HTR-8/SVneo (cell line): Measurements from ENCODE around the gene PINK1.

Experiments used
- DNase-seq: peaks from one replicate; pipeline ENCODE4 v3.0.0; 2011; ENCODE audit warnings: low spot score, mixed read lengths; ENCODE audit not compliant: insufficient read length
- FAIRE-seq: peaks from 2 replicates; lab custom pipeline; 2011; peaks lifted over from hg19 to GRCh38; lab: Jason Lieb, UNC

The PINK1 gene

DNA sequence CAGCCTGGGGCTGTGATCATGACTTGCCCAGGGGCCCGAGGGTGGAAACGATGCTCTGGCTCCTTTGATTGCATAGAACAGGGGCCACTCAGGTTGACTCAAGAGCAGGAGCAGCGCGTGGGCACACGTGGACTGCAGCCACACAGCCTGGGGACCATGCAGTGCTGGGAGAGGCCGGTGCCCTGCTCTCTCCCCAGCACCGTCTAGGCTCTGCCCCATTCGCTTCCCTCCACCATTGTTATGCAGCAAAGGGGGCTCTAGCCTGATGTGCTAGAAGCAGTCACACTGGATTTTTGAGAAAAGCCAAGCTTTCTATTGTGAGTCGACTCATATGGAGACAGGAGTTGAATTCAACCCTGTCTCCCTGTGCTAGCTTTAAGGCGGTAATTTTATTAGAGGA is 8.7 kb downstream of the PINK1 start:
- DNase-seq: no peak
- FAIRE-seq: no peak

- FAIRE-seq: no peak
These were observed 9.8 kb downstream of the PINK1 start for GRCh38 chr1:20643080-20643479.

DNA sequence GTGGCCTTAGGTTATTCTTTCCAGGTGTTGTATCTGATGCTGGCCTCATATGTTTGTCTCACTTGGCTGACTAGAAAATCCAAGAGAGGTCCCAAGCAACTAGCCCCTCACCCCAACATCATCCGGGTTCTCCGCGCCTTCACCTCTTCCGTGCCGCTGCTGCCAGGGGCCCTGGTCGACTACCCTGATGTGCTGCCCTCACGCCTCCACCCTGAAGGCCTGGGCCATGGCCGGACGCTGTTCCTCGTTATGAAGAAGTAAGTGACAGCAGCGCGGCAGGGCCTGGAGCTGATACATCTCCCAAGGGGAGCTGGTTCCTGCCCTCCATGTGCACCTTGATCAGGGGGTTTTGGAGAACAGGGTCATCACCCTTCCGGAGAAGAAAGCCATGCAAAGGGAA is 11.2 kb downstream of the PINK1 start:
- no peak for DNase-seq
- FAIRE-seq: no peak

More at GRCh38 chr1:20643080-20643479, 9.8 kb downstream of the PINK1 start:
- DNase-seq: no peak

- no peak for FAIRE-seq
These were observed 12.2 kb downstream of the PINK1 start for GRCh38 chr1:20645414-20645813.

DNA sequence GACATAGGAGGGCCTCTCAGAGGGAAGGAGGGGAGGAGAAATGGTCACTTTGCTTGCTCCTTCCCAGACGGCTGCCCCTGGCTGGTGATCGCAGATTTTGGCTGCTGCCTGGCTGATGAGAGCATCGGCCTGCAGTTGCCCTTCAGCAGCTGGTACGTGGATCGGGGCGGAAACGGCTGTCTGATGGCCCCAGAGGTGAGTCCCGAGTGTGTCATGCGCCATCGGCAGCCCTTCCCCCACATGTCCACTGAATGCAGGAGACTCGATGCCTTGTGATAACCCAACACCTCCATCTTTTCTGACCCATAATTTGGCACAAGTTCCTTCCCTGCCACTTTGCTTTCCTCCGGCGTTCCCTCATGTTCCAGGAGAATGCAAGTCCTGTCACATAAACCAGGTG is 15.2 kb downstream of the PINK1 start:
- no peak for FAIRE-seq
- no peak for DNase-seq

More at GRCh38 chr1:20645414-20645813, 12.2 kb downstream of the PINK1 start:
- DNase-seq: no peak

DNA sequence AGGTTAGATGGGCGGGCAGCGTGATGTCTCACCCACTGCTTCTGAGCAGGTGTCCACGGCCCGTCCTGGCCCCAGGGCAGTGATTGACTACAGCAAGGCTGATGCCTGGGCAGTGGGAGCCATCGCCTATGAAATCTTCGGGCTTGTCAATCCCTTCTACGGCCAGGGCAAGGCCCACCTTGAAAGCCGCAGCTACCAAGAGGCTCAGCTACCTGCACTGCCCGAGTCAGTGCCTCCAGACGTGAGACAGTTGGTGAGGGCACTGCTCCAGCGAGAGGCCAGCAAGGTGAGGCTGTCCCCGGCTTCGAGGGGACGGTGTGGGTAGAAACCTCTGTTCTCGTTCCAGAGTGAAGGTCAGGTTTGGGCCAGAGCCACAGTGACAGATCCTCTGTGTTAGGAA is 15.7 kb downstream of the PINK1 start:
- DNase-seq (no peak), FAIRE-seq (no peak)

GRCh38 chr1:20652300-20652699 is 19.0 kb downstream of the PINK1 start:
- DNase-seq (no peak), FAIRE-seq (no peak)

DNA sequence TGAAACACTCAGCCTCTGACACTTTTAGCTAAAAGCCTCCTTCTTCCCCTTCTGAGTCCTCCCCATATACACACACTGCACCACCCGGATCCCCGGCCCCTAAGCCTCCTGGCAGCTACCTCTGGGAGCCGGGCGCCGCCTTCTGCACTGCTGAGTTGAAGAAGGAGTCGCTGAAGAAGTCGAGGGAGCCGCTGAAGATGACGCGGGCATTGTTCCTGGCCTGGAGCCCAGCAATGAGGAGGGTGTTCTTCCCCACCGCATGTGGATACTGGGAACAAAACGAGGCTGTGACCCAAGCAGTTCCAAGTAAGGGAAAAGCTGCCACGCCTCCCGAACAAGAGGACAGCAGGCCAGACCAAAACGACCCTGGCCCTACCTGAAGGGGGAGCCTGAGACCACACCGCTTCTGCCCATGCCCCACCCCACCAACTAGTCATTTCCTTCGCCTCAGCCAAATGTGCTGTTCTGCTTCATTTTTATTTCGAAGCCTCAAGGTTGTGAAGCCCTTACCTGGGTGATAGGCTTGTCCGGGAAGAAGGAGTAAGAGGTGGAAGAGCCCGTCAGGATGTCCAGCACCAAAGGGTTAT is 20.9 kb downstream of the PINK1 start:
- no peak for FAIRE-seq
- DNase-seq: no peak

DNA sequence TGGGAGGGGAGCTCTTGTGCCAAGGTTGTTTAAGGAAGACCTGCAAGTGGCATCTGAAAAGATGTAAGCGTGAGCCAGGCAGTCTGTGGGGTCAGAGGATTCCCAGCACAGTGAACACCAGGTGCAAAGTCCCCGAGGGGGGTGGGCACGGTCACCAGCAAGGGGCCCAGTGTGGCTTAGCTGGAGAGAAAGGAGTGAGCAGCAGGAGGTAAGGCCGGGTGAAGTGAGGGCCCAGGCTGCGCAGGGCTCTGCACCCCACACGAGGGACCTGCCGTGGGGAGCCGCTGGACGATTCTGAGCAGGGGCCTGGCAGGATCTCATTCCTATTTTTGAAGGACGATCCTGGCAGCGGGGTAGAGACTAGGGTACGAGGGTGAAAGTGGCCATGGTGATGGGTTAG is 23.8 kb downstream of the PINK1 start:
- DNase-seq (no peak), FAIRE-seq (no peak)

- FAIRE-seq (no peak), DNase-seq (no peak)
These were observed 25.1 kb downstream of the PINK1 start for GRCh38 chr1:20658166-20658915.

- no peak for FAIRE-seq
These were observed 27.1 kb downstream of the PINK1 start for GRCh38 chr1:20660363-20660762.

DNA sequence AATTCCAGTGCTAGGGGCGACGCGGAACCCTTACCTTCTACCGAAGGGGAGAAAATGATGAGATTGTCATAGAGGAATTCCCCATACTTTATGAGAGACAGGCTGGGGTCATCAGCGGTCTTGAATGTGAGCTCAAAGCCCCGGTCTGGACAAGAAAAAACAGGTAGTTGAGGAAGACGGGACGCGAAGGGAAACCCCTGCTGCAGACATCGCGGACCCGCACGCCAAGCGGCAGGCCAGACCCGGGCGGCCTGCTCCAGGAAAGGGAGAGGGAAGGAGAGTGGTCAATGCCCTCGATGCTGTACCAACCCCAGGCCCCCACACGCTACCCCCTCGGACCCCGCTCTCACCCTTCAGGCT is 27.6 kb downstream of the PINK1 start:
- FAIRE-seq: no peak
- no peak for DNase-seq

More at GRCh38 chr1:20660363-20660762, 27.1 kb downstream of the PINK1 start:
- no peak for DNase-seq

GRCh38 chr1:20661207-20662109 is 28.2 kb downstream of the PINK1 start, which contains the start of gene DDOST:
Gene DDOST (minus strand): TSS chr1:20661369. CDS start chr1:20661350, 19 bp downstream.
- FAIRE-seq (peak; percentile 90), DNase-seq (peak; percentile 97)

GRCh38 chr1:20662110-20662475 is 28.8 kb downstream of the PINK1 start:
- FAIRE-seq (no peak), DNase-seq (no peak)

DNA sequence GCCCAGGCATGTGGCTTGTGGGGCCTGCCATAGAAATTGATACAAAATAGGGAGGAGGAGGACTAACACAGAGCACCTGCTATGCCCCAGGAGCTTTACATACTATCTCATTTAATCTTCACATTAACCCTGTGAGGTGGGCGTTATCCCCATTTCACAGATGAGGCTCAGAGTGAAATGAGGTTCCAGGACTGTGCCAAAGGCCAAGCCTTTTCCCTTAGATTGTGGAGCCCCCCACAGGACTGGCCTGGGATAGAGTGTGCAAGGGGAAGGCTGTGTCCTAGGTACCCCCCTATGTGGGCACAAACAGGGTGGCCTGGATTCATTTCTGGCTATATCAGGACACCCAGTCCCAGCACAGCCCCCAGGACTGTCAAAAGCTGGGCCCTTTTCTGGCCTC is 30.1 kb downstream of the PINK1 start:
- no peak for FAIRE-seq

DNA sequence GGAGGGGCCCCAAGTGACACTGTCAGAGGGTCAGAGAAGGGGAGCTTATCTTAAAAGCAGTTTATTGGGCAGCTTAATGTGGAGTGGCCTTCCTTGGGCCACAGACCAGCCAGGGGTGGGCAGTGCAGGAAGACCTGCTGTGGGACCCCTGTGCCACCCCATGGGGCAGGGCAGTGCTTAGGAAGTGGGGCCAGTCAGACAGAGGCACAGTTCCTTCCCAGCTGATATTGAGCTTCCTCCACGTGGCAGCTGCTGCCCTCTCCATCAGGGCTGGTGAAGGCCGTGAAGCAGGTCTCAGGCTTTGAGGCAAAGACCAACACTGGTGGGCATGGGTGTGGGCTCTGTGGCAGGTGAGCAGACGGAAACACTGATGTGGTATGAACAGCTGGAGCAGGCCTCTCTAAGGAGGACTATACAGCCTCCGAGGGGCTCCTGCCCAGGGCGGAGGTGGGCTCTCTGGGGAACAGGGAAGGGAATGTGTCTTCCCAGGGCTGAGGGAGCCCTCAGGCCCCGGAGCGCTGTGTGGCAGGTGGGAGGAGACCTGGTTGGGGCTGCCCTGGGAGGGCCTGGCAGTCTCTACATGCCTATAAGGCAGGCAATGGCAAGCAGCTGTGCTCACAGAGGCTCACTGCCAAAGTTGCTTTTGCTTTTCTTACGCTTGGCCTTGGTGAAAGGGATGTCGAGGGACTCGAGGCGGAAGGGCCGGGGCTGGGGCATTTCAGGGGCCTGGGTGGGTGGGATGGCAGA is 30.9 kb downstream of the PINK1 start:
- FAIRE-seq (no peak), DNase-seq (no peak)

More for the DNA sequence above, 30.1 kb downstream of the PINK1 start:
- DNase-seq: no peak

- no peak for DNase-seq
- FAIRE-seq: no peak
These were observed 32.5 kb downstream of the PINK1 start for GRCh38 chr1:20665726-20666125.

DNA sequence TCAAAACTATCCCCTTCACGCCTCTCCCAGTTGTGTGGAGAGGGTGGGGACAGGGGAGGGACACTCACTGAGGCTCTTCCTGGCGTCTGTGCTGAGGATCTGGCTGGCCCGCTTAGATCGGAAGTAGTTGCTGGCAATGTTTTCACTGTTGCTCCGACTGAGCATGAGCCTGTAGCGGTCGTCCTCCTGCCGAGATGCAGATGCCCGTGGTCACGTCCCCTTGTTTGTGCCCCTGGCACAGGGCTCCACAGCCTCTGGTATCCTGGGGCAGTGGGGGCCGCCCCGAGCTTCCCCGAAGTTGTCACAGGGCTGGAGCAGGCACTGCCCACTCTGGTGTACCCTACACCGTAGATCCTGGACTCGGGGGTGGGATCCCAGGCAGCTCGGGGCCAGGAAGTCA is 32.9 kb downstream of the PINK1 start:
- FAIRE-seq: no peak

DNA sequence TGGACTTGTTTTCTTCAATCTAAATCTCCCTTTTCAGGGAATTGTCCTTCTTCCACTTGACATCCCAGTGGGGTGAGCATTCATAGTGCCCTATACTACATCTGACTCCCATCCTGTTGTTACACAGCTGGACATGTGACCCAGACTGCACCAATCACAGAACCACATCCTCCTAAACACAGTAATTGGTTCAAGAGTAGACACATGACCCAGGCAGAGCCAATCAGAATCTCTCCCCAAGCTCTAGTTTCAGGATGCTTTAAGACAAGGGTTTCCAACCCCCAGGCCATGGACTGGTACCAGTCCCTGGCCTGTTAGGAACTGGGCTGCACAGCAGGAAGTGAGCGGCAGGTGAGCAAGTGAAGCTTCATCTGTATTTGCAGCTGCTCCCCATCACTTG is 33.5 kb downstream of the PINK1 start:
- DNase-seq (peak; percentile 27), FAIRE-seq (peak; percentile 57)

More for the DNA sequence above, 32.9 kb downstream of the PINK1 start:
- DNase-seq: no peak

DNA sequence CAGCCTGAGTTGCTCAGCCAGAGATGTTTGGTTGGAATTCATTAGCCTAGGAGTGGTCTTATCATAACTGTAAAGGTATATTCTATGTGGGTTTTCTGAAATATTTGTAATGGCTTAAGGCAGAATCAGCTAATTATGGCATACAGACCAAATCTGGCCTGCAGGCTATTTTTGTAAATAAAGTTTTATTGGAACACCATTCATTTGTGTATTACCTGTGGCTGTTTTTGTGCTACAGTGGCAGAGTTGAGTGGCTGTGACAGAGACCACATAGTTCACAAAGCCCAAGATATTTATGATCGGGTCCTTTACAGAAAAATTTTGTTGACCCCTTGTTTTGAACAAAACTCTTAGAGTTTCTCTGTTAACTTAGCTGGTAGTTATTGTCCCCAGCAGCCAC is 35.3 kb downstream of the PINK1 start:
- FAIRE-seq: no peak
- DNase-seq: no peak
